Immature natural killer cell (primary cell): ENCODE results near the gene NLRP5. TPM values are rescaled to one million over a fixed set of nuclear protein-coding genes. Genes with fewer than 3 reads are reported as not detected.

ENCODE experiments used
- DNase-seq, 3 donors: peaks; one replicate each; pipeline ENCODE4 v3.0.0; 2022; ENCODE audit warnings: mixed read lengths in 1 of 3
- H3K27ac Mint-ChIP-seq, 6 donors: one replicate each; pipeline ENCODE4 v1.8.0; 2020; ENCODE audit warnings: mixed read lengths in 6 of 6, mild to moderate bottlenecking in 5 of 6, inconsistent platforms in 4 of 6, moderate library complexity in 3 of 6
- H3K27me3 Mint-ChIP-seq, 3 donors: one replicate each; pipeline ENCODE4 v1.8.0; 2020 to 2021; ENCODE audit warnings: low read depth in 3 of 3, mild to moderate bottlenecking in 3 of 3, mixed read lengths in 3 of 3, moderate library complexity in 3 of 3, inconsistent platforms in 1 of 3
- H3K36me3 Mint-ChIP-seq, 3 donors: one replicate each; pipeline ENCODE4 v1.8.0; 2020; ENCODE audit warnings: mixed read lengths in 3 of 3, inconsistent platforms in 2 of 3, mild to moderate bottlenecking in 2 of 3
- H3K4me1 Mint-ChIP-seq, 2 donors: one replicate each; pipeline ENCODE4 v1.8.0; 2020; ENCODE audit warnings: inconsistent platforms in 2 of 2, mild to moderate bottlenecking in 2 of 2, mixed read lengths in 2 of 2, moderate library complexity in 1 of 2
- H3K4me3 Mint-ChIP-seq, 5 donors: one replicate each; pipeline ENCODE4 v1.8.0; 2020; ENCODE audit warnings: mild to moderate bottlenecking in 5 of 5, mixed read lengths in 5 of 5, inconsistent platforms in 3 of 5, moderate library complexity in 3 of 5
- H3K9me3 Mint-ChIP-seq, 6 donors: one replicate each; pipeline ENCODE4 v1.8.0; 2020; ENCODE audit warnings: mild to moderate bottlenecking in 6 of 6, mixed read lengths in 6 of 6, inconsistent platforms in 4 of 6, moderate library complexity in 3 of 6
- polyA plus RNA-seq, 3 donors: library from polyadenylated mRNA; unstranded; fragments of 300-500 nt; fragmentation: Illumina TruSeq; gene quantifications; one replicate each; pipeline ENCODE4 v1.2.3, GENCODE V29; 2021

The NLRP5 gene
- polyA plus RNA-seq, 3 donors from 2014 or later, result not detected

DNA sequence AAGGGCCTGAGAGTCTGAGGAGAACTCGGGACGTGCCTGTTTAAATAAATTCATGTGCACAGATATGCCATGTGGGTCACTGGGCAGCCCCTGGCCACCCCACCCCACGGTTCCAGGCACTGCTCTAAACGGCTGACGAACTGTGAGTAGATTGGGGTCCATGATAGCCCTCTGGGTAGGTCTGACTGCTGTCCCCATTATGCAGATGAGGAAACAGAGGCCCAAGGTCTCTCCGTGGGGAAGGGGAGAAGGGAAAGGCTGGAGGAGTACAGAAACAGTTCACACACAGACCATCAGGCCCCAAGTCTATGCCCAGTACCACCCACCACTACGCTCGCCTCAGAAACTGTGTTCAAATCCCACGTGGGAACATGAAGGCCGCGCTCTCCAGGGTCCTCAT is 120.4 kb downstream of the NLRP5 start:
- Mint-ChIP-seq H3K9me3 (no peaks in the 10 kb centered on the region), H3K27me3 (peaks cover 0 to 9% (median 3%) of the 10 kb centered on the region in 3 donors), H3K4me3 (no peak overlapping the region), H3K36me3 (no peaks in the 10 kb centered on the region), H3K4me1 (peaks cover 58 to 60% of the 10 kb centered on the region in 2 donors), H3K27ac (peak overlapping the region in 4 of 6 donors; percentile 42 to 79 (median 46))
- DNase-seq, result no peak

DNA sequence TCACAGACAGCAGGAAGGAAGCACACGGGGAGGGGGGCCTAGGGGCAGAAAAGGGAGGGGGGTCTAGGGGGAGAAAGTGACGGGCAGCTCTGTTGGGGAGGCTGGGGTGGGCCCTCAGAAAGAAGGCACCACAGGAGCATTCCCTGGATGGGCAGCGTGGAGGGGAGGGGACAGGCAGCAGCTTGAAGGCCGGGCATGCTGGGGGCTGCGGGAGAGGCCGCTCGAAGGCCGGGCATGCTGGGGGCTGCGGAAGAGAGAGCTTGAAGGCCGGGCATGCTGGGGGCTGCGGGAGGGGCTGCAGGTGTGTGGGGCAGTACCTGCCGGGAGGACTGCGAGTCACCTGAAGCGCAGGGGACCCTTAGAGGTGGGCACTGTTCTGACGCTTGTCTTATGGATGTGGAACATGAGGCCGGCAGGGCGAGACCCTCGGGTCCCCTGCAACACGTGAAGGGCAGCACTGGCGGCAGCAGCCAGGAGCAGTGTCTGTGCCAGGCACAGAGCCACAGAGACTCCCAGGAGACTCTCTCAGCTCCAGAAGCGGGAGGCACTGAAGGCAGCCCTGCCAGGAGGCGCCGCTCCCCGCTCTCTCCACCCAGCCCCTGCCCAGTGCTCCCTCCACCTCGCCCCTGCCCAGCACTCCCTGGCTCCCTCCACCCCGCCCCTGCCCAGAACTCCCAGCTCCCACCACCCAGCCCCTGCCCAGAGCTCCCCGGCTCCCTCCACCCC is 121.2 kb downstream of the NLRP5 start:
- Mint-ChIP-seq H3K27ac (peak overlapping the region in 2 of 6 donors; percentile 44 to 49), H3K4me3 (no peak overlapping the region), H3K9me3 (no peaks in the 10 kb centered on the region), H3K4me1 (peaks cover 63 to 68% of the 10 kb centered on the region in 2 donors), H3K36me3 (no peaks in the 10 kb centered on the region), H3K27me3 (peaks cover 0 to 8% (median 3%) of the 10 kb centered on the region in 3 donors)
- no peak for DNase-seq

DNA sequence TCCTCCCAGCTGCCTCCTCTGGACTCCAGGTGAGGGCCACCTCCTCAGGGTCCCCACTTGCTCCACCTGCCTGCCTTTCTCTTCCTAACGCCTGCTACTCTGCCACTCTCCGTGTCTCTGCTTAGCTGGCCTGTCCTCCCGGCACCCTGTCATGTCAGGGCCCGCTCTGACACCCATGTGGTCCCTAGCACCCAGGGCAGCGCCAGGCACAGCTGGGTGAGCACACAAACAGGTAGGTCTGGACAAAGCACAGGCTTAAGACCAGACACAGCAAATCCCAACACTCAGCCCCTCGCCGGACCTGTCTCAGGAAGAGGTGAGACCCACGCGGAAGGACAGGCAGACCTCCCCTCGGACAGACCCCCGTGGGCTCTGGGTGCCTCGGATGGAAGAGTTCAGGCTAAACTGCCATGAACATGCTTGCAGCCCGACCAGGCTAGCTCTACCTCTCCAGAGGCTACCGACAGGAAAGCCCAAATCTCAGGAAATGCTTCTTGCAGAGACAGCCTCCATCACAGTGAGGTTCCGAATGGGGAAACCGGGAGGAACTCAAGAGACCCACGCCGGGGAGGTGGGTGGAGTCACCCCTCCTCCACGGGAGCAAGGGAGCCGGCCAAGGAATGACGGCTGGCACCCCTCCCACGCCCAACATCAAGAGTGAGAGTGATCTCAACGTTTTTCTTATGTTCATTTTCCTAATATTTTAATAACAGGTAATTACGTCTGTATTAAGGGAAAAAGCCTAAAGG is 122.0 kb downstream of the NLRP5 start:
- H3K4me3 Mint-ChIP-seq, result peak overlapping the region in 1 of 5 donors; percentile 24
- no peaks in the 10 kb centered on the region for H3K36me3 Mint-ChIP-seq
- peak overlapping the region in 3 of 6 donors; percentile 29 to 69 (median 62) for H3K27ac Mint-ChIP-seq
- H3K4me1 Mint-ChIP-seq, result peaks cover 67 to 76% of the 10 kb centered on the region in 2 donors
- H3K27me3 Mint-ChIP-seq, result peaks cover 0 to 11% (median 3%) of the 10 kb centered on the region in 3 donors
- DNase-seq, result no peak
- H3K9me3 Mint-ChIP-seq, result no peaks in the 10 kb centered on the region

DNA sequence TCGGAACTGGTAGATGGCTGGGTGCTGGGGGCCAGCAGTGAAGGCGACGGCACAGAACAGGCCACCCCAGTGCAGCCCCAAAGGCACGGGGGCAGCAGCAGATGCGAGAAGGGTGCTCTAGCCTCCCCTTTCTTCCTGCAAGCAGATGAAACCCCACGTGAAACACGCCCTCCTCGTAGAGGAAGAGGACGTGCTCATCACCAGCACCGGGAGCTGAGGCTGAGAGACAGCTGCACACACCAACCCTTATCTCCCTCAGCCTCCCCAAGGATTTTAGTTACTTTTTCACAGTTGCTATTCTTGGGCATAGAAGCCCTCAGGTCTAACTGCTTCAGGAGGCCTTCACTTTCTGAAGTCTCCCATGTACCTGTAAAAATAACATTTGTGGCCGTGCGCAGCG is 122.7 kb downstream of the NLRP5 start:
- peaks cover 0 to 11% (median 3%) of the 10 kb centered on the region in 3 donors for H3K27me3 Mint-ChIP-seq
- no peak overlapping the region for H3K27ac Mint-ChIP-seq
- no peak for DNase-seq
- H3K36me3 Mint-ChIP-seq, result no peaks in the 10 kb centered on the region
- peaks cover 71 to 76% of the 10 kb centered on the region in 2 donors for H3K4me1 Mint-ChIP-seq
- no peaks in the 10 kb centered on the region for H3K9me3 Mint-ChIP-seq
- no peak overlapping the region for H3K4me3 Mint-ChIP-seq

DNA sequence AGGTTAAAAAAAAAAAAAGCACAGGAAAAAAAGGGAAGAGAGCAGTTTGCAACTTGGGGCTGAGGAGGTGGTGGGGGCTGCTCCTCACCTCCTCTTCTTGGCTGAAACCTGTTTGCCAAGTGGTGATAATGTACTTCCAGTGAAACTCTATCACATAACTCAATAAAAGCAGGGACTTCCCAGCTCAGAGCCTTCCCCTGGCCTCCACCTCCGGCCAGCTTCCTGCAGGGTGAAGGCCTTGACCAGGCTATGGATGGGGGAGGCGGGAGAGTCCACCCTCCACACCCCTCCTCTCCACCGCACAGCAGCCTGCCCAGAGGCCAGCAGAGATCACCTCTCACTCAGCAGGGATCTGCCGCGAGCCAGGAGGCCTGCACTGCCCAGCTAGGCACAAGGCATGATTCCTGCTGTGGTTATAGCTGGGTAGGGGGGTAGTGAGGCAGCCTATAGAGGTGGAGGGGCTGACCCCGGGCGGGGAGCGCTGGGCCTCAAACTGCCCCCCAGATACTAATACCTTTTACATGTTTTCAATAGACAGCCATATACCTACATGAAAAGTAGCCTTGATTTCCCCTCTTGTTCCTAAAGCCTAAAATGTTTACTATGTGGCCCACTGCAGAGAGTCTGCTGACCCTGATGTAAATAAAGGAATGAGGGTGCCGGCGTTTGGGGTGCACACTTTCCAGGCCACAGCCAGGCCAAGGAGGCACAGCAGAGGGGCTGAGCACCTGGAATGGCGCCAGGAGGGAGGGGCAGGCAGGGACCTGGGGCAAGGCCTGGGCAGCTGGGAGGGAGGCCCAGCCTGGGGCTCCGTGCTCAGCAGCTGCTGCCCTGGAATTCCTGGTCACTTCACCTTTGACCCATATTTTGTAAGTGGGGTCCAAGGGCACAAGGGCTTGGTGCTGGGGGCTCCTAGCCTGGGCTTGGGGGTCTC is 124.2 kb downstream of the NLRP5 start:
- Mint-ChIP-seq H3K4me3 (peak overlapping the region in 2 of 5 donors; percentile 33 to 81), H3K9me3 (no peaks in the 10 kb centered on the region), H3K27ac (peak overlapping the region; percentile 83 to 93 (median 90)), H3K36me3 (no peaks in the 10 kb centered on the region), H3K27me3 (peaks cover 0 to 11% (median 4%) of the 10 kb centered on the region in 3 donors), H3K4me1 (peaks cover 67 to 72% of the 10 kb centered on the region in 2 donors)
- no peak for DNase-seq

Other genes starting within 250 kb of the NLRP5 start
- gene NLRP9, start 248.4 kb upstream of the NLRP5 start, polyA plus RNA-seq, result not detected
- not detected for gene RFPL4A, start 227.7 kb upstream of the NLRP5 start, polyA plus RNA-seq
- under 1 TPM in 1 of 3 donors, not detected in 2; 0.48 TPM for gene RFPL4AL1, start 217.7 kb upstream of the NLRP5 start, polyA plus RNA-seq
- gene NLRP11, start 154.8 kb upstream of the NLRP5 start, polyA plus RNA-seq, result not detected
- gene NLRP4, start 150.2 kb upstream of the NLRP5 start, polyA plus RNA-seq, result not detected
- gene NLRP13, start 54.4 kb upstream of the NLRP5 start, polyA plus RNA-seq, result not detected
- gene NLRP8, start 38.9 kb upstream of the NLRP5 start, polyA plus RNA-seq, result not detected
- 1 to 10 TPM in 2 of 3 donors, under 1 TPM in 1; 0.69 to 2.2 (median 1.5) TPM for gene ZNF787, start 134.5 kb downstream of the NLRP5 start, polyA plus RNA-seq
- 10 to 100 TPM in 1 of 3 donors, 1 to 10 TPM in 2; 7.9 to 19.1 (median 9.0) TPM for gene ZNF444, start 154.5 kb downstream of the NLRP5 start, polyA plus RNA-seq
- gene GALP, start 189.2 kb downstream of the NLRP5 start, polyA plus RNA-seq, result not detected
- not detected for gene ZSCAN5B, start 211.0 kb downstream of the NLRP5 start, polyA plus RNA-seq
- not detected for gene ZSCAN5C, start 215.5 kb downstream of the NLRP5 start, polyA plus RNA-seq